ENCODE data around the gene UBA6. TPM values are rescaled to one million over a fixed set of nuclear protein-coding genes. Genes with fewer than 3 reads are reported as not detected.

Gene UBA6
- total and polyA plus RNA-seq, 9 of the 15 experiments (the other 6 are each of a cell fraction or from before 2014, with no cell fraction given), result 22.9 to 139 (median 94.6) TPM

- TF ChIP-seq, protein P1, sequence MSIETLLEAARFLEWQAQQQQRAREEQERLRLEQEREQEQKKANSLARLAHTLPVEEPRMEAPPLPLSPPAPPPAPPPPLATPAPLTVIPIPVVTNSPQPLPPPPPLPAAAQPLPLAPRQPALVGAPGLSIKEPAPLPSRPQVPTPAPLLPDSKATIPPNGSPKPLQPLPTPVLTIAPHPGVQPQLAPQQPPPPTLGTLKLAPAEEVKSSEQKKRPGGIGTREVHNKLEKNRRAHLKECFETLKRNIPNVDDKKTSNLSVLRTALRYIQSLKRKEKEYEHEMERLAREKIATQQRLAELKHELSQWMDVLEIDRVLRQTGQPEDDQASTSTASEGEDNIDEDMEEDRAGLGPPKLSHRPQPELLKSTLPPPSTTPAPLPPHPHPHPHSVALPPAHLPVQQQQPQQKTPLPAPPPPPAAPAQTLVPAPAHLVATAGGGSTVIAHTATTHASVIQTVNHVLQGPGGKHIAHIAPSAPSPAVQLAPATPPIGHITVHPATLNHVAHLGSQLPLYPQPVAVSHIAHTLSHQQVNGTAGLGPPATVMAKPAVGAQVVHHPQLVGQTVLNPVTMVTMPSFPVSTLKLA (conservative IDR thresholded peaks at IDR 0.05), result peak; percentile 95 to 96
- no peak for TF ChIP-seq ZNF174 (CRISPR knock-in tag; IDR thresholded peaks at IDR 0.05)
- TF ChIP-seq ZFP1 (CRISPR knock-in tag; IDR thresholded peaks at IDR 0.05), result no peak
- TF ChIP-seq ZNF133 (CRISPR knock-in tag; IDR thresholded peaks at IDR 0.05), result no peak
- peak; percentile 30; the same call in 1 of the 2 replicates for TF ChIP-seq LEF1 (IDR thresholded peaks at IDR 0.05)
- no peak for TF ChIP-seq KDM2B (CRISPR knock-in tag; IDR thresholded peaks at IDR 0.05)
- 0 out of 2 replicates have a peak, but pooled peaks have one; percentile 25 for TF ChIP-seq FOXK1 (CRISPR knock-in tag; IDR thresholded peaks at IDR 0.05; ENCODE audit: borderline replicate concordance)
- no peak for TF ChIP-seq ELK1 (CRISPR knock-in tag; IDR thresholded peaks at IDR 0.05)
- TF ChIP-seq SAP30 (IDR thresholded peaks at IDR 0.05; ENCODE audit: borderline replicate concordance, insufficient read depth, low read depth, low read length, poor library complexity, severe bottlenecking), result peak; percentile 72
- no peak for TF ChIP-seq DIDO1 (tag; IDR thresholded peaks at IDR 0.05; ENCODE audit: low read depth)
- TF ChIP-seq MAFF (IDR thresholded peaks at IDR 0.05; ENCODE audit: low read length), result no peak
- TF ChIP-seq, protein P2, sequence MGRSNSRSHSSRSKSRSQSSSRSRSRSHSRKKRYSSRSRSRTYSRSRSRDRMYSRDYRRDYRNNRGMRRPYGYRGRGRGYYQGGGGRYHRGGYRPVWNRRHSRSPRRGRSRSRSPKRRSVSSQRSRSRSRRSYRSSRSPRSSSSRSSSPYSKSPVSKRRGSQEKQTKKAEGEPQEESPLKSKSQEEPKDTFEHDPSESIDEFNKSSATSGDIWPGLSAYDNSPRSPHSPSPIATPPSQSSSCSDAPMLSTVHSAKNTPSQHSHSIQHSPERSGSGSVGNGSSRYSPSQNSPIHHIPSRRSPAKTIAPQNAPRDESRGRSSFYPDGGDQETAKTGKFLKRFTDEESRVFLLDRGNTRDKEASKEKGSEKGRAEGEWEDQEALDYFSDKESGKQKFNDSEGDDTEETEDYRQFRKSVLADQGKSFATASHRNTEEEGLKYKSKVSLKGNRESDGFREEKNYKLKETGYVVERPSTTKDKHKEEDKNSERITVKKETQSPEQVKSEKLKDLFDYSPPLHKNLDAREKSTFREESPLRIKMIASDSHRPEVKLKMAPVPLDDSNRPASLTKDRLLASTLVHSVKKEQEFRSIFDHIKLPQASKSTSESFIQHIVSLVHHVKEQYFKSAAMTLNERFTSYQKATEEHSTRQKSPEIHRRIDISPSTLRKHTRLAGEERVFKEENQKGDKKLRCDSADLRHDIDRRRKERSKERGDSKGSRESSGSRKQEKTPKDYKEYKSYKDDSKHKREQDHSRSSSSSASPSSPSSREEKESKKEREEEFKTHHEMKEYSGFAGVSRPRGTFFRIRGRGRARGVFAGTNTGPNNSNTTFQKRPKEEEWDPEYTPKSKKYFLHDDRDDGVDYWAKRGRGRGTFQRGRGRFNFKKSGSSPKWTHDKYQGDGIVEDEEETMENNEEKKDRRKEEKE (IDR thresholded peaks at IDR 0.05; ENCODE audit: borderline replicate concordance in 1 of 2, control insufficient read depth in 1 of 2, low read depth in 2 of 2, low read length in 1 of 2), result peak in 1 of 2 experiments; percentile 57; a peak in 1 of 4 replicates
- TF ChIP-seq, protein P3, sequence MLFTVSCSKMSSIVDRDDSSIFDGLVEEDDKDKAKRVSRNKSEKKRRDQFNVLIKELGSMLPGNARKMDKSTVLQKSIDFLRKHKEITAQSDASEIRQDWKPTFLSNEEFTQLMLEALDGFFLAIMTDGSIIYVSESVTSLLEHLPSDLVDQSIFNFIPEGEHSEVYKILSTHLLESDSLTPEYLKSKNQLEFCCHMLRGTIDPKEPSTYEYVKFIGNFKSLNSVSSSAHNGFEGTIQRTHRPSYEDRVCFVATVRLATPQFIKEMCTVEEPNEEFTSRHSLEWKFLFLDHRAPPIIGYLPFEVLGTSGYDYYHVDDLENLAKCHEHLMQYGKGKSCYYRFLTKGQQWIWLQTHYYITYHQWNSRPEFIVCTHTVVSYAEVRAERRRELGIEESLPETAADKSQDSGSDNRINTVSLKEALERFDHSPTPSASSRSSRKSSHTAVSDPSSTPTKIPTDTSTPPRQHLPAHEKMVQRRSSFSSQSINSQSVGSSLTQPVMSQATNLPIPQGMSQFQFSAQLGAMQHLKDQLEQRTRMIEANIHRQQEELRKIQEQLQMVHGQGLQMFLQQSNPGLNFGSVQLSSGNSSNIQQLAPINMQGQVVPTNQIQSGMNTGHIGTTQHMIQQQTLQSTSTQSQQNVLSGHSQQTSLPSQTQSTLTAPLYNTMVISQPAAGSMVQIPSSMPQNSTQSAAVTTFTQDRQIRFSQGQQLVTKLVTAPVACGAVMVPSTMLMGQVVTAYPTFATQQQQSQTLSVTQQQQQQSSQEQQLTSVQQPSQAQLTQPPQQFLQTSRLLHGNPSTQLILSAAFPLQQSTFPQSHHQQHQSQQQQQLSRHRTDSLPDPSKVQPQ (CRISPR knock-in tag; IDR thresholded peaks at IDR 0.05; ENCODE audit: borderline replicate concordance), result no peak
- TF ChIP-seq, protein P4, sequence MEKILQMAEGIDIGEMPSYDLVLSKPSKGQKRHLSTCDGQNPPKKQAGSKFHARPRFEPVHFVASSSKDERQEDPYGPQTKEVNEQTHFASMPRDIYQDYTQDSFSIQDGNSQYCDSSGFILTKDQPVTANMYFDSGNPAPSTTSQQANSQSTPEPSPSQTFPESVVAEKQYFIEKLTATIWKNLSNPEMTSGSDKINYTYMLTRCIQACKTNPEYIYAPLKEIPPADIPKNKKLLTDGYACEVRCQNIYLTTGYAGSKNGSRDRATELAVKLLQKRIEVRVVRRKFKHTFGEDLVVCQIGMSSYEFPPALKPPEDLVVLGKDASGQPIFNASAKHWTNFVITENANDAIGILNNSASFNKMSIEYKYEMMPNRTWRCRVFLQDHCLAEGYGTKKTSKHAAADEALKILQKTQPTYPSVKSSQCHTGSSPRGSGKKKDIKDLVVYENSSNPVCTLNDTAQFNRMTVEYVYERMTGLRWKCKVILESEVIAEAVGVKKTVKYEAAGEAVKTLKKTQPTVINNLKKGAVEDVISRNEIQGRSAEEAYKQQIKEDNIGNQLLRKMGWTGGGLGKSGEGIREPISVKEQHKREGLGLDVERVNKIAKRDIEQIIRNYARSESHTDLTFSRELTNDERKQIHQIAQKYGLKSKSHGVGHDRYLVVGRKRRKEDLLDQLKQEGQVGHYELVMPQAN (IDR thresholded peaks at IDR 0.05; ENCODE audit: borderline replicate concordance), result peak; percentile 78
Measured at GRCh38 chr4:67700738-67701516, at the start of gene UBA6 (continued).

Data from K562 (cell line).